ENCODE results near the gene PDZRN4.

Gene PDZRN4

DNA sequence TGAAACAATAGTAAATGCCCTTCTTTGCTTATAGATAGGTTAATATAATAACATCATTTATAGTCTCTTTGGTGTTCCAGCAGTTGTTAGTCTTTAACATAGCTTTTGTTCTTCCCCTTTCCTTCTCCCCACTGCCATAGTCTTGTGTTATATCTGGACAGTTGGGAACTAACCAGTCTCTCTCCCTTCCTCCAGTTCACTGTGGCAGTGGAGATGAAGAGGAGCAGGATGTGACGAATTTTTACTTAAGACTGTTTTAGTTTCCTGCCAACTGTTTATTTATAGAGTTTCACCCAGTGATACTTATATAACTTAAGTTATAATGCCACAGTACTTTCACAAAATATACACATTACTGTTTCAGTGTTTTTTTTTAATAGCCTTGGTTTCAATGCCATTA is 277.4 kb downstream of the PDZRN4 start:
- DNase-seq: no peak

DNA sequence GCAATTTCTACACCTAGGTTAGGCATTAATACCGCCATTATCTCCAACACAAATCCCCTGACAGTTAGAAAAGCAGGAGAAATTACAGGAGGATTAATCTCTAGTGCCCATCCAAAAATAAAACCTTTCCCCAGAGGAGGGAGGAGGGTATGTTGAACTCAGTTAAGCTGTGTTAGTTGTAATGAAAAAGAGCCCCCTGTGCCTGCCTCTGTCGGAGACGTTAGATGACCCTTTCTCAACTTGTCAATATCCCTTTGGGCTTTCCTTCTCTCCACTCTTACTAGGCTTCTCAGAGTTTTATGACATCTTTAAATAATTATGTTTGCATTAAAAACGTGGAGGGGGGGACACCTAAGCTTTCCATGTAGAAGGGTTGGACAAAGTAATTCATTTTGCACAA is 278.2 kb downstream of the PDZRN4 start:
- DNase-seq: no peak

DNA sequence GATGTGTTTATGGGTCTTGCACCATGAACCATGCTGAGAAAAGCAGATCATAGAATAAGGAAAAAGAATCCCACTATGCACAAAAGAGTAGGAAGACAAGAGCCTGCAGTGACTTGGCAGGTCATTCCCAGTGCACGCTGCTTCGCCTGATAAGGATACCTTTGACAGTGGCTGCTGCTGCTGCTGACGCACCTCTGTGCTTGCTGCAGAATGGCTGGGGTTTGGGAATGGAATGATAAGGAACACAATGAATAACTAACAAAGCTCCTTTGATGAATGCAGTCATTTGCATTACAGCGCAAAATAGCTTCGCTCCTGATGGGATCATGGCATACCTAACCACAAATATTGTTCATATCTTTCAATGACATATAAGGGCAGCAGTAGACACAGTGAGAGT is 278.7 kb downstream of the PDZRN4 start:
- no peak for DNase-seq

DNA sequence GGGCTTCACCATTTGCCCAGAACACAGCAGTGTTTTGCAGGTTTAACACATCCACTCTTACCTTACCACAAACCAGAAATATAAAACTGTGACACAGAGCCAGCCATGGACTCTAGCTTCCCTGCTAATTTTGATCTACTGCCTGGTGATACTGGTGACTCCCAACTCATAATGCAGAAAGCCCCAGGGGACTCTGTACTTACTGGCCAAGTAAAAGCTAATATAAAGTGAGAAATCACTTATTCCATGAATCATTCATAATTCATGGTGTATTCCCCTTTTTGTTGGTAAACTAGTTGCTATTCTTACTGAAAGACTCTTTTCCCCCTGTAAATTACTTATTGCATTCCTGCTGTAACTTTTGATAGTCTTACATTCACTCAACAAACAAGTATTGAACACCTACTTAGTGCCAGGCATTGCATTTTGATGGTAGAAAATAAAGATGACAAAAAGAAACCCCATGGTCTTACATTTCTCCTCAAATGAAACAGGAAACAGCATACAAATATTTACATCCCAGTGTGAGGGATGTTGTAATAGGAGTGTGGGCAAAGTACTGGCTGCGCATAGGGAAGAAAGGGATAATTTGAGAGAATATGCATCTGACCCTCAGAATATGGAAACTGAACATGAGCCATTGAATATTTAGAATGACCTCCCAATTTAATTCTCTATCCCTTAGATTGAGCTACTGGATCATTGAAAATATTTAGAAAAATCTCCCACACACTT is 279.6 kb downstream of the PDZRN4 start:
- DNase-seq: no peak

DNA sequence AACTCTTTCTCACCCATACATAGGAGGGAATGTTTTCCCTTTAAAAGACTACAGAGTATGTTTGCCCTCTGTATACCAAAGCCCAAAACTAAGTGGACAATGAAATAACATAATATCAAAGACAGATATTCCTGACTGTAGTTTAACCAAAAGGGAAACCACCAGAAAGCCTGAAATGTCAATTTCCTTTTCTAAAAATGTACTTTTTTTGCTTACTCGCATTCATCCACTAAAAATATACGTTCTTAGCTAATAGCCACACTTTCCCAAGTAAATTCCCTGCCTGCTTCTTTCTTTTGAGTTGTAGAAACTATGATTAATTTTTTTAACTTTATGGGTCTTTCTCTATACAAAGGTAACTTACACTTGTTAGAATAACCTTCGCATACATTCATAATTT is 280.2 kb downstream of the PDZRN4 start:
- DNase-seq: no peak

DNA sequence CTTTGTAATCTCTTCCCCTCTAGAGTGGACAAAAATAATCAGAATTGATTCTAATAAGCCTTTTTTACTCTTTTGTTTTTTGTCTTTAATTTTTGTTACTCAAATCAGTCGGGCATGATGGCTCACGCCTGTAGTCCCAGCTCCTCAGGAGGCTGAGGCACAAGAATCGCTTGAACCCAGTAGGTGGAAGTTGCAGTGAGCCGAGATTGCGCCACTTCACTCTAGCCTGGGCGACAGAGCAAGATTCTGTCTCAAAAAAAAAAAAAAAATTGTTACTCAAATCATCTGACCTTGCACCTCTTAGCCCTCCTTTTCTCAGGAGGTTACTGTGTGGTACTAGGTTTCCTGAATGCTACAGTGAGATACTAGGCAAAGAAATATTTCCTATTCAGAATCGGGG is 280.6 kb downstream of the PDZRN4 start:
- DNase-seq: no peak

DNA sequence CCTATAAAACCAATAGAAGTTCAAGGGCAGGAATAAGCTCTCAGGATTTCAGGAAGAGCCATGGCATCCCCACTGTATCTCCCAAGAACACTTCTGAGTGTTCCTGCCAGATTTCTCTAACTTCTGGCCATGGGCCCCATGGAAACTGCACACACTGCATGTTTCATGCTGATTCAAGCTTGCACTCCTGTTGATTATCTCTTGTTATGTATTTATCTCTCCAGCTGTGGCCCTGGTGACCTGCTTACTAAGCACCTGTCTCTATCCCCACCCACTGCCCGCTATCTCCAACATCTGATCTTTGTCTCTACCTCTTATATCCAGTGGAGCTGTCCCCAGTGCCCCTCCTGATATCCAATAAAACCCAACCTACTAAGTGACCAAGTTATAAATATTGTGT is 285.3 kb downstream of the PDZRN4 start:
- DNase-seq: no peak

DNA sequence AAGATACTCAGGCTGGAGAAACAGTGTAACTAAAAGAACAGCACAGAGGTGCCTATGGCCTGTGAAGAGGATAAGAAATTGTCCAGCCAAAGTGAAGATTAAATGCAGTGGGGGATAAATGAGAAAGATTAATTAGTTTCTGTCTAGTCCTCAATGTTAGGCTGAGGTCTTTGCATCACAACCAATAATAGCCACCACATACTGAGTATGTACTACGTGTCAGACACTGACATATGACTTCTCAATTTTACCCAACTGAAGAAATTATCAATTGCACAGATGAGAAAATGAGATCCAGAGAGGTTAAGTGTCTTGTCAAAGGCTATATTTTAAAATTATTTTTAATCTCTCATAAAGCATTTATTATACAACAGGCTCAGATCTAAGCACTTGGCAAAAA is 285.9 kb downstream of the PDZRN4 start:
- DNase-seq: no peak

DNA sequence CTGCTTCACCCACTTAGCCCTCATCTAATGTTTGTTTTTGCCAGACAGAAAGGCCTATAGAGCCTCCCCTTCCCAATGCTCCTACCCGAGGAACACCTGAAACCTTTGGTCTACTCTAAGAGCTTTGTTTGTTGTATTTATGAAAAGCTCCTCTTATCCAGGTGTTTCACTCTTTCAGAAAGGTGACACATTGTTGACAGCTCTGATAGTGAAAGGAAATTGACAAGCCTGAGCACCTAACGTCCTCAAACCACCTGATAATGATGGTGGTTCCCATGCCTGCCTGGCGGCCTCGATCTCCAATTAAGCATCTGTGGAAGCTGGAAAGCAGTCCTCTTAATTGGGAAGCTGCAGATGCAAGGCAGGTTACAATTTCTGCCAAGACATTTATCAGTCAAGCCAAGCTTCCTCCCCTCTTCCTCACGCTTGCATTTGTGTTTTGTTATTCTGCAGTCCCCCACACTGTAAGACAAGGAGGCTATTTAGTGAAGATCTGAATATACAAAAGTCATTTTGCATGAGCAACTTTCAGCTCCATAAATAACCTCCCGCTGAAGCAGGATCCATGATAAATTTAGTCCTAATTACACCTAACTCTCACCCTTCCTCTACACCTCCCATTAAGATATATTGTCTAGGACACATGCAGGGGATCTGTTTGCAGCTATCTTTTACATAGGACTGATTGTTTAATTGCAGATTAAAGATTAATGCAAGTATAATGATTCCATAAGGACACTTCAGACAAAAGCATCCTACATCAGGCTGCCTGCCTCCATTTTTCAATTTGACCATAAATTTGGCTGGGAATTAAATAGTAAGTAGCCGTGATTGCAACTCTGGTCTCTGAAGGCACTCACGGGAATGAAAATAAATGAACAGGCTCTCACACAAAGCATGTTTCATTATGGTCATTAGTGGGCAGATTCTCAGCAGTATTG is 288.6 kb downstream of the PDZRN4 start:
- DNase-seq: no peak

DNA sequence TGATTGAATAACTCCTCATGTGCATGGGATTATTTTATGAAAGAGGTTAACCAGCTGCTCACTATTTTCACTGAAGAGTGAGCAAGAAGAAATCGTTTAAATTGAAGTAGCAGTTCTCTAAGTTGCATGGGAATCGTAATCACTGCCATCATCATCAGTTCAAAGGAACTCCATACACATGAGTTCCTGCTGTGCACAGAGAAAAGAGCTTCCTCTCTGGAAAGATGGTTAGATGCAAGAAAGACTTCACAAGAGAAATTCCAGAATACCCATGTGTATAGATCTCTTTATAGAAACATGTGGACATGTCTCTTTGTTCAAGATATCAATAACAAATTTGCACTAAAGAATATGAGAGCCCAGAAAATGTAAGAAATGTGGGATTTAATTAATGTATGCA is 291.3 kb downstream of the PDZRN4 start:
- no peak for DNase-seq

DNA sequence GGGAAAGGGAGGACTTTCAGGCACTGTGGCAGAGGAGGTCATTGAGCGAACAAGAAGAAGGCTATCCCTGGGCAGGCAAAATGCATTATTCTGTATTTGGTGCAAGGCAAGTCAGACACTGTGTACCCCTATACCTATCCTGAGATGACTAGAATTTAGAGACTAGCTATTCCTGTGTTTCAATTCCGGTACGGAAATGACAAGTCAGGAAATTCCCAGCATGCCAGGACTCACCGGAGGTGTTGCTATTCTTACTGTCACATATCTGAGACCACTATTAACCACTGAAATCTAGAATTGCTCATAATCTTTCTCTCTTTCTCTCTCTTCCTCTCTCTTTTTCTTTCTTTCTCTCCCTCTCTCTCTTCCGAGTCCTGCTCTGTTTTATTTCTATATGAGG is 297.1 kb downstream of the PDZRN4 start:
- no peak for DNase-seq

DNA sequence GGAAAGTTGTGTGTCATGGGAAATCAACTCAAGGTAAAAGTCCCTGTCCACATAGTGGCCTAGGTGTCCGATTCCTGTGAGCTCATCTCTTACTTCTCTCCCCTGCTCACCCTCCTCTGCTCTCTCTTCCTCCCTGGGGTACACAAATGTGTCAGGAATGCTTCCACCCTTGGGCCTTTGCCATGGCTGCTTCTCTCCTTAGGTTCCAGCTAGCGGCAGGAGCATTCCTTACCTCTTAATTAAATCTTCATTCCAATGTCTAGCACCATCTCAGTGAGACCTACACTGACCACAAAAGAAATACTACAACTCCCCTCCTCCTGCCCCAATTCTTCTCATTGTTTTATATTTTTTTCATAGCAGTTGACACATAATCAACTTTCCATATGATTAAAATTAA is 298.6 kb downstream of the PDZRN4 start:
- DNase-seq: no peak

DNA sequence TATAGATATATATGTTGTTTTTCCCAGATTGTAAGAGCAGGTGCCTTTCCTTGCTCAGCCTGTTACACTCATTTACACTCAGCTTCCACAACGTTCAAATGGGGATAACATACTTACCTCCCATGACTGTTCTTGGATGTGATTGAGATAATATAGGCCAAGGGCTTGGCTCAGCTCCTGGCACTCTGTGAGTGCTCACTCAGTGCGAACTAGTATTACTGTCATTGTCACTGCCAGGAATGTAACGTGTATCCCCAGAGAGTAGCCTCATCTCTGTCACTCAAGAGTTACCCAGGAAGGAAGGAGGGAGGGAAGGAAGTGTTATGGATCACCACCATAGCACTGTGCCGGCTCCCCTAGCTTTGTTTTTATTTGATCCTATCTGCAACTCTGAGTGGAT is 307.9 kb downstream of the PDZRN4 start:
- DNase-seq: no peak

DNA sequence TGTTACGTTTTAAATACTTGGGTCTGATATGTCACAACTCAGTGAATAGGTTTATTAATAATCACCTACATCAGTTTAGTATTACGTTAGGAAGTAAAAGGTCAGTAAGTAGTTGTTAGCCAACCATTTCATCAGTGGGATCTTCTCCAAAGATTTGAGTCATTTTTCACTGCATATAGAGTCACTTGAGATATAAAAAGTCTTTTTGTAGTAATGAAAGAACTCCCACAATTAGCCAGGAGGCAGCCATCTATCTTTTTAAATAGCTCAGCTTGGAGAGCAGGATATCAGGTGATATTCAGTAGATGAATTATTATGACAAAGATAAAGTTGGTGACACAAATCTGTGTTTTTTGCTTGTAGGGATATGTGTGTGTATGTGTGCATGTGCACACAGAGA is 309.3 kb downstream of the PDZRN4 start:
- DNase-seq: no peak

DNA sequence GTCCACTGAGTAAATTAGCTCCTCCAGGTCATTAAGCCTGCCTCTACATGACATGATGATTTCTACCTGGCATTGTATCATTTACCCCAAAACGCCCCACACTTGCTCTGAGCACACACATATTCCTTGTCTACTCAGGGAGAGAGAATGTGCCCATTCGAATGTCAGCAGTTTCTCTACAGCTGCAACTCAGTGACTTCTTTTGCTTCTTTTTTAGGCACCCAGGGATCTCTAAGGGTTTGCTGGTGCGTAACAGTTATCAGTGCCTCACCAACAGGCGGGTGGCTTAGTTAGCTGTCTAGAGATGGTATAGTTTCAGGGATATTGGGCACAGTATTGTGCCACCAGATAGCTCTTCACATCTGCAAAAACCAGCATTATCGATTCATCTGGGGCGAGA is 316.9 kb downstream of the PDZRN4 start:
- no peak for DNase-seq

DNA sequence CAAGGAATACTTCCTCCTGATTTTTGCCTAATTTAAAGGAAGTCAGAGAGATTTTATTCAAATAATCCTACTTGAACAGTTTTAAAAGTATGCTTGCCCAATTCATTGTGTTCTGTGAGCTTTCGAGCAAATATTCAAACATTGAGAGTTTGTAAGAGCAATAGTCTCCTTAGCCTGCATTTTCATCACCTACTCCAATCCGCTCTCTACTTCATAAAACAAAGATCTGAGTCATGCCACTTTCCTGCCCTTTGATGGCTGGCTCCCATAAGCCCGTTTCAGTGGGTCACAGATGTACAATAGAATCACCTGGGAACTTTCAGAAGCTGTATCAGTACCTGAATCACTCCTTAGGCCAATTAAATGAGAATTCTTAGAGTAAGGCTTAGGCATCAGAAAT is 319.2 kb downstream of the PDZRN4 start:
- no peak for DNase-seq

DNA sequence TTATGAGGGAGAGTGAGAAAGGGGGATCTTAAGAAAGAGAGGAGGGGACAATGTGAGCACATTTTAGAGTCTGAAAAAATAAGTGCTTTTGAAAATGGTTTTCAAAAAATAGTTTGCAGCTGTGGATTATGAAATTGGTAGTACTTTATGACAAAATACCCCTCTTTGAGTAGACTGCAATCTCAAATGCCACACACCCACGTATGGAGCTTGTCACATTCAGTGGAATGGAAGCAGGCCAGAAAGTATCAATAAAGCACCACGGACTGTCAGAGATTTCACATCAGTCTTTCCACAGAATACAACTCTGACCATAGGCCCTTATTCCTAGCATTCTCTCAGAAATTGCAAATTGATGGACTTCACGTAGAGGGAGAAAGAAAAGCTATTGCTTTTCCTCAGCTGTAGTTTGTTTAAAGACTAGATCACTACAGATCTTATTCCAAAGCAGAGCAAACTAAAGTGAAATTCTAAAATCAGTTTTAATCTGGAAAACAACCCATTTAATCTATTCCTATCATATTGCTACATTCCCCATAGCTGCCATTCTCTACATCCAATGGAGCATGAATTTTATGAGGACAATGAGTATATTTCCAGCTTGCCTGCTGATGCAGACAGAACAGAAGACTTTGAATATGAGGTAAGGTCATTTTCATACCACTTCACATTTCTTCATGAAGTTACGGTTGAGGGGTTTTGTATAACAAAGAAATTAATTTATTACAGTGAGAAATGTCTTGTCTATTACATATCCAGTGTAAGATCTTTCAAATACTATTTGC is 321.3 kb downstream of the PDZRN4 start:
- no peak for DNase-seq

DNA sequence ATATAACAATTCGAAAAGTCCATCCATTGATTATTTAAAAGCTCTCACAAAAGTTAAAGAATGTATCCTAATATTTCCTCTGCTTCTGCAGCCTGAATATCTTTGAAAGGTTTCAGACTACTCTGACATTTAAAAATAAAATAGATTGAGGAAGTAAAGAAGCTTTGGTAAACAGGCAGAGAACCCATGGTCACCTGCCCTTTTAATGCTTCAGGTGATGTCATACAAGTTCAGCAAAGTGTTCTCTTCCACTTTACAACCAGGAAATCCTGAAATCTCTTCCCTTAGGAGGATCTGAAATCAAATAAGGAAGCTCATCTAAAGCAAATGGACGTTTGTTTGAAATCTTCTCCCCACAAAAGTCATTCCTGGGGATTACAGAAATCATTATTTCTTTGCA is 322.4 kb downstream of the PDZRN4 start:
- no peak for DNase-seq

DNA sequence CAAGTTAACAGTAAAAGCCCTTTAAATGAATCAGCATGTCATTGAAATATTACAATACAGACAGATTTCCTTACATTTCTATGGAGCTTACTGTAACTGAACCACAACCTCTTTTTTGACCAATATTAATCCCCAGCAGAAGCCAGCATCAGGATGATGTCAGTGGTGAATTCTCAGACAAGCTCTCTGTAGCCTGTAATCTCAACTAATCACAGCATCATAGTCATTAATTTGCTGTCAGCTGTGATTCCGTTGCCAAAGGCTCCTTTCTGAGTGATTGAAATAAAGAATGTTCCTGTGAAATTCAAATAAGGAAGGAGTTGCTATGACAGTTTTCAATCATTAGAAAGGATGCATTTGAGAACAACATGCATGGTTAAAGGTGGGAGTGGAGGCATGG is 323.1 kb downstream of the PDZRN4 start:
- no peak for DNase-seq

DNA sequence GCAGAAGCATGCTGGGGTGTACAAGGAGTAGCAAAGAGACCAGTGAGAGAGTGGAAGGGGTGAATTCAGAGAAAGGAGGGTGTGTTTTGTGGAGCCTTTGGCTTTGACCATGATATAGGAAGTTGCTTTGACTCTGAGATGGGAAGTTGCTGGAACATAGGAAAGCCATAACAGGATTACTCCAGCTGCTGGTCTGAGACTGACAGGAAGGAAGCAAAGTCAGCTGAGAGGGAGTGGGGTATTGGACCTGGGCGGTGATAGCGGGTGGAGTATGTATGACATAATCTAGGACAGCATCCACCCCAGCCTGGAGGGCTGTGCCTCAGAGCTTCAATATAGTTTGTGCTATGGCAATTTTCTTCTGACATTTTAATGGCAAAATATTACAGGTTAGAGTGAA is 324.4 kb downstream of the PDZRN4 start:
- DNase-seq: no peak

DNA sequence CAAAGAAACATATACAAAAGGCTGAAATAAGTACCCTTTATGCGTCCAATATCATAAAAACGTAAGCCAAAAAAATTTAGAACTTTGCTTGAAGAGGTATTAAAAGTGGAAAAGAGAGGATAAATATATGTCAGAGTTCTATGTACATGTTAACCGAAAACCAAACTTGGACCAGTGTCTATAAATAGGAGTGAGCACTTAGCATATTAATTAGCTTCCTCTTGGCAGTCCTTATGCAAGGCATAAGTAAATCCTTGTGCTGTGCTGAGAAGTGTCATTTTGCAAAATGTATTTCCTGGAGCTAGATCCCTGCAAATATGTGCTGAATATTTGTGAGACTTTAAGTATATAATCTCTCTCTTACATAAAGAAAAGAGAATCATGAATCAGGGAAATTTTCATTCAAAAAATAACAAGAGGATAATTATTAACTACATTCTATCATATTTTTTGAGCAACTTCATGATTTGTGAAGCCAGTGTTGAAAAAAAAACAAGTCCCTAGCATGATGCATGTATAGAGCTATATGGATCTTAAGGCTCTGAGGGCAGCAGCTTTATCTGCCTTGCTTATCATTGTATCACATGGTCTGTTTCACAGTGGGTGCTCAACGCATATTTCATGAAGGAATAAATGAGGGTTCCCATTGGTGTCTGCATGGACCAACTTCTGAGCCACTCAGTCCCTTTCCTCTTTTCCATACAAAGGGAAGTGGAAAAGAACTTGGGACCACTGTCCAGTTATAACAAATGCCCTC is 326.1 kb downstream of the PDZRN4 start:
- DNase-seq: no peak

DNA sequence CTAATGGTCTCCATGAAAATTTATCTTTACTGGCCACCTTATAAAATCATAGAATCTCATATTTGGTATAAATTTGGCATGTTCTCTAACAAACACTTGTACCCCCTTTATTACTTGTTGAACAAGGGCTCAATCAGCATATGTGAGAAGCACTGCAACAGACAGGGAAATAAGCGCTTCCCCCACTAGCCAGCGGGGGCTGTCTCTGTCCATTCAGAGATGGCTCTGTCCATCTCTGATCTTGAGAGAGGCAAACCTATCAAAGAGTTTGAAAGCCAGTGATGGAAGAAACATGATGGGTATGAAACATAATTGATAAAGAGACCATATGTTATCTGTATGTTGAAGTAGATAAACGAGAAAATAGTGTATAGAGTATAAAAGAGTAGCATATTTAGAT is 326.8 kb downstream of the PDZRN4 start:
- no peak for DNase-seq

DNA sequence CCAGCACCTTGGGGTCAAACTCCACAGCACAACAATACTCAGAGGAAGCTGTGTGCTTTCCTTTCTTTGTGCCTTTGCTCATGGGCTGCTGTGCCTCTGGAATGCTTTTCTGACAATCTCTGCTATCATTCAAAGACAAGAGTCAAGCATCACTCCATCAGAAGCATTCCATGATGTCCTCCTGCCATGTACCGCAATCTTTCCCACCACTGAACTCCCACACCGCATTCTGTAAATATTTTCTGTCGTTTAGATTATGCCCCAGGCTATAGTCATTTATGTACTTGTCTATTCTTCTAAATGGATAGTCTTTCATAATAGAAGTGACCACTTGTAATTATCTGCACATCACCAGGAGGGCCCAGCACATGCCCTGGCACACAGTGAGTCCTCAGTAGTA is 327.8 kb downstream of the PDZRN4 start:
- DNase-seq: no peak

Data from CD4-positive, alpha-beta T cell treated with Interferon gamma for 1 hour (primary cell).